HepG2 (cell line): Measurements from ENCODE around the gene MICAL3. TPM values are rescaled to one million over a fixed set of nuclear protein-coding genes. Genes with fewer than 3 reads are reported as not detected.

Source experiments
- SNRNP70 ChIP-seq: fragments of 200-400 bp; formaldehyde crosslinking; IDR thresholded peaks from 2 replicates; pipeline ENCODE4 v1.6.1; 2017; ENCODE audit warnings: mild to moderate bottlenecking, low read depth, low read length, moderate library complexity
- ZBTB37 ChIP-seq: sonication (generic); formaldehyde crosslinking; IDR thresholded peaks from 2 replicates; pipeline ENCODE4 v1.4.0; 2020; ENCODE audit warnings: mild to moderate bottlenecking, missing genetic modification reagents
- ZNF124 ChIP-seq: sonication (generic); formaldehyde crosslinking; IDR thresholded peaks from 2 replicates; pipeline ENCODE4 v1.4.0; 2020; ENCODE audit warnings: missing genetic modification reagents
- polyA plus RNA-seq, 8 experiments: library from polyadenylated mRNA; depleted of rRNA in 3 of 8; stranded (reverse) in 7 of 8; unstranded in 1 of 8; fragments of >200 nt; fragmentation: Illumina TruSeq in 4 of 8; extraction: Trizol in 4 of 8; gene quantifications; 2 replicates each; pipeline versions ENCODE4 v1.2.1 to v1.2.3, GENCODE V29; 2011 to 2016; ENCODE audit warnings: low read depth in 4 of 8, missing spikeins in 1 of 8, mixed read lengths in 1 of 8; ENCODE audit not compliant: insufficient read depth in 1 of 8
- total RNA-seq, 5 experiments: library from RNA; depleted of rRNA; stranded (reverse); fragments of >200 nt; fragmentation: Illumina TruSeq; extraction: Trizol; gene quantifications; 2 replicates each; pipeline ENCODE4 v1.2.3, GENCODE V29; 2016; ENCODE audit warnings: low read depth in 1 of 5
- TF ChIP-seq, protein P1 (sequence below): sonication (generic); formaldehyde crosslinking; IDR thresholded peaks from 2 replicates; pipeline ENCODE4 v1.4.0; 2020; ENCODE audit warnings: missing genetic modification reagents
- TF ChIP-seq, protein P2 (sequence below): sonication (generic); formaldehyde crosslinking; IDR thresholded peaks from 2 replicates; pipeline ENCODE4 v1.5.1; 2020; ENCODE audit warnings: mild to moderate bottlenecking, missing genetic modification reagents, moderate library complexity

MICAL3 gene
- total and polyA plus RNA-seq, 2 of the 13 experiments (the other 11 are each of a cell fraction or from before 2014, with no cell fraction given) = 5.3 to 12.5 TPM

DNA sequence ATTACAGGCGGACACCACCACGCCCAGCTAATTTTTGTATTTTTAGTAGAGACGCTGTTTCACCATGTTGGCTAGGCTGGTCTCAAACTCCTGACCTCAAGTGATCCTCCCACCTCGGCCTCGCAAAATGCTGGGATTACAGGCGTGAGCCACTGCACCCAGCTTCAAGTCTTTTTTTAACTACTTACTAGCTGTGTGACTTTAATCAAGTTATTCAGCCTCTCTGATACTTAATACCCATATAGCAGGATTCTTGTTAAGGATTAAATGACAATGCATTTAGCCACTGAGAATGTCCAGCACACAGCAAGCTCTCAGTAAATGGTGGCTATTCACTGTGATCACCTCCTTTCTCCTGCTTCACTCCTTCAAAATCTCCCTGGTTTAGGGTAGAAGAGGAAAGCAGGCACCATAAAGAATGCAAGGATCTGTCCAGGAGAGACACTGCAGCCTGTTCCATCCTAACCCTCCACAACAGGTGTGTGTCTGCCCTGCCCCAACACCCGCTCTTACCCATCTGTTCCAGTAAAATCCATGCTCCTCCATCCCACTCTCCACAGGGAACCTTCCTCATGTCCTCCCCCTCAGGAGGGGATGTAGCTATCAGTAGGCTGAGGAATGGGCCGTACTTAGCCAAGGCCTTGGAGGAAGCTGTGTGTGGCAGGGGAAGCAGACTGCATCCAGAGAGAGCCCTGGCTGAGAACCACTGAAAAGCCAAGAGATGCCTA lies 69.3 kb downstream of the MICAL3 start (continued):
- 0 out of 2 replicates have a peak, but pooled peaks have one; percentile 9 for TF ChIP-seq ZBTB37 (CRISPR knock-in tag)
- TF ChIP-seq SNRNP70 = no peak
- TF ChIP-seq ZNF124 = no peak
- TF ChIP-seq, protein P1, sequence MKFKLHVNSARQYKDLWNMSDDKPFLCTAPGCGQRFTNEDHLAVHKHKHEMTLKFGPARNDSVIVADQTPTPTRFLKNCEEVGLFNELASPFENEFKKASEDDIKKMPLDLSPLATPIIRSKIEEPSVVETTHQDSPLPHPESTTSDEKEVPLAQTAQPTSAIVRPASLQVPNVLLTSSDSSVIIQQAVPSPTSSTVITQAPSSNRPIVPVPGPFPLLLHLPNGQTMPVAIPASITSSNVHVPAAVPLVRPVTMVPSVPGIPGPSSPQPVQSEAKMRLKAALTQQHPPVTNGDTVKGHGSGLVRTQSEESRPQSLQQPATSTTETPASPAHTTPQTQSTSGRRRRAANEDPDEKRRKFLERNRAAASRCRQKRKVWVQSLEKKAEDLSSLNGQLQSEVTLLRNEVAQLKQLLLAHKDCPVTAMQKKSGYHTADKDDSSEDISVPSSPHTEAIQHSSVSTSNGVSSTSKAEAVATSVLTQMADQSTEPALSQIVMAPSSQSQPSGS (CRISPR knock-in tag) = 0 out of 2 replicates have a peak, but pooled peaks have one; percentile 2
- TF ChIP-seq, protein P2, sequence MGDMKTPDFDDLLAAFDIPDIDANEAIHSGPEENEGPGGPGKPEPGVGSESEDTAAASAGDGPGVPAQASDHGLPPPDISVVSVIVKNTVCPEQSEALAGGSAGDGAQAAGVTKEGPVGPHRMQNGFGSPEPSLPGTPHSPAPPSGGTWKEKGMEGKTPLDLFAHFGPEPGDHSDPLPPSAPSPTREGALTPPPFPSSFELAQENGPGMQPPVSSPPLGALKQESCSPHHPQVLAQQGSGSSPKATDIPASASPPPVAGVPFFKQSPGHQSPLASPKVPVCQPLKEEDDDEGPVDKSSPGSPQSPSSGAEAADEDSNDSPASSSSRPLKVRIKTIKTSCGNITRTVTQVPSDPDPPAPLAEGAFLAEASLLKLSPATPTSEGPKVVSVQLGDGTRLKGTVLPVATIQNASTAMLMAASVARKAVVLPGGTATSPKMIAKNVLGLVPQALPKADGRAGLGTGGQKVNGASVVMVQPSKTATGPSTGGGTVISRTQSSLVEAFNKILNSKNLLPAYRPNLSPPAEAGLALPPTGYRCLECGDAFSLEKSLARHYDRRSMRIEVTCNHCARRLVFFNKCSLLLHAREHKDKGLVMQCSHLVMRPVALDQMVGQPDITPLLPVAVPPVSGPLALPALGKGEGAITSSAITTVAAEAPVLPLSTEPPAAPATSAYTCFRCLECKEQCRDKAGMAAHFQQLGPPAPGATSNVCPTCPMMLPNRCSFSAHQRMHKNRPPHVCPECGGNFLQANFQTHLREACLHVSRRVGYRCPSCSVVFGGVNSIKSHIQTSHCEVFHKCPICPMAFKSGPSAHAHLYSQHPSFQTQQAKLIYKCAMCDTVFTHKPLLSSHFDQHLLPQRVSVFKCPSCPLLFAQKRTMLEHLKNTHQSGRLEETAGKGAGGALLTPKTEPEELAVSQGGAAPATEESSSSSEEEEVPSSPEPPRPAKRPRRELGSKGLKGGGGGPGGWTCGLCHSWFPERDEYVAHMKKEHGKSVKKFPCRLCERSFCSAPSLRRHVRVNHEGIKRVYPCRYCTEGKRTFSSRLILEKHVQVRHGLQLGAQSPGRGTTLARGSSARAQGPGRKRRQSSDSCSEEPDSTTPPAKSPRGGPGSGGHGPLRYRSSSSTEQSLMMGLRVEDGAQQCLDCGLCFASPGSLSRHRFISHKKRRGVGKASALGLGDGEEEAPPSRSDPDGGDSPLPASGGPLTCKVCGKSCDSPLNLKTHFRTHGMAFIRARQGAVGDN (CRISPR knock-in tag) = 0 out of 2 replicates have a peak, but pooled peaks have one; percentile 21
